Epithelial cell of esophagus (primary cell): ENCODE measurements around the gene NOC2L.
"Not testable (repeated sequence)": the region's sequence is repeated elsewhere in the genome, so short reads cannot be mapped to it uniquely, and the experiment has no call there.

Experiments
- DNase-seq: peaks from one replicate; pipeline ENCODE4 v3.0.0; 2010; ENCODE audit warnings: low read depth
- H3K4me3 ChIP-seq: 2 replicates; pipeline ENCODE4 v1.5.1; 2011; ENCODE audit warnings: mild to moderate bottlenecking, low read length, control low read depth
- CTCF ChIP-seq: IDR thresholded peaks from 2 replicates; pipeline ENCODE4 v1.5.1; 2011; ENCODE audit warnings: low read depth, mild to moderate bottlenecking, low read length, control low read depth, inconsistent platforms; ENCODE audit not compliant: insufficient read depth; ENCODE audit errors: missing control alignments

Gene NOC2L

GRCh38 chr1:991895-992294, 32.8 kb upstream of the NOC2L start:
- no peak for TF ChIP-seq CTCF
- DNase-seq: no peak
- no peak overlapping the region for H3K4me3 ChIP-seq

- DNase-seq, H3K4me3 ChIP-seq: not testable (repeated sequence)
These were observed 32.2 kb upstream of the NOC2L start for GRCh38 chr1:991275-991674.

GRCh38 chr1:988061-988460, 29.0 kb upstream of the NOC2L start:
- not testable (repeated sequence) for DNase-seq, H3K4me3 ChIP-seq

- no peak overlapping the region for H3K4me3 ChIP-seq
- TF ChIP-seq CTCF: no peak
- no peak for DNase-seq
These were observed 26.1 kb upstream of the NOC2L start for GRCh38 chr1:985126-985525.

- H3K4me3 ChIP-seq: no peak overlapping the region
- no peak for DNase-seq
- no peak for TF ChIP-seq CTCF
These were observed 25.4 kb upstream of the NOC2L start for GRCh38 chr1:984476-984814.

GRCh38 chr1:983798-984475, 24.9 kb upstream of the NOC2L start:
- no peak overlapping the region for H3K4me3 ChIP-seq
- DNase-seq: no peak
- TF ChIP-seq CTCF: peak; percentile 69

GRCh38 chr1:982765-983436, 23.8 kb upstream of the NOC2L start:
- no peak for DNase-seq
- no peak overlapping the region for H3K4me3 ChIP-seq
- TF ChIP-seq CTCF: no peak

GRCh38 chr1:981955-982558, 23.0 kb upstream of the NOC2L start, which contains the start of gene PERM1:
TSS of gene PERM1 (minus strand) at chr1:982093. CDS start at chr1:981029, 1,064 bp downstream.
- no peak within 1 kb of the TSS for H3K4me3 ChIP-seq
- TF ChIP-seq CTCF: no peak
- no peak for DNase-seq
